Measurements from ENCODE around the gene DSCAML1.

Gene DSCAML1

GRCh38 chr11:117720061-117720511, 76.9 kb downstream of the DSCAML1 start:
- no peak for DNase-seq

- DNase-seq: no peak
Observed at GRCh38 chr11:117719480-117719879, 77.5 kb downstream of the DSCAML1 start.

GRCh38 chr11:117717485-117718314, 79.3 kb downstream of the DSCAML1 start:
- peak; percentile 82 for DNase-seq

DNA sequence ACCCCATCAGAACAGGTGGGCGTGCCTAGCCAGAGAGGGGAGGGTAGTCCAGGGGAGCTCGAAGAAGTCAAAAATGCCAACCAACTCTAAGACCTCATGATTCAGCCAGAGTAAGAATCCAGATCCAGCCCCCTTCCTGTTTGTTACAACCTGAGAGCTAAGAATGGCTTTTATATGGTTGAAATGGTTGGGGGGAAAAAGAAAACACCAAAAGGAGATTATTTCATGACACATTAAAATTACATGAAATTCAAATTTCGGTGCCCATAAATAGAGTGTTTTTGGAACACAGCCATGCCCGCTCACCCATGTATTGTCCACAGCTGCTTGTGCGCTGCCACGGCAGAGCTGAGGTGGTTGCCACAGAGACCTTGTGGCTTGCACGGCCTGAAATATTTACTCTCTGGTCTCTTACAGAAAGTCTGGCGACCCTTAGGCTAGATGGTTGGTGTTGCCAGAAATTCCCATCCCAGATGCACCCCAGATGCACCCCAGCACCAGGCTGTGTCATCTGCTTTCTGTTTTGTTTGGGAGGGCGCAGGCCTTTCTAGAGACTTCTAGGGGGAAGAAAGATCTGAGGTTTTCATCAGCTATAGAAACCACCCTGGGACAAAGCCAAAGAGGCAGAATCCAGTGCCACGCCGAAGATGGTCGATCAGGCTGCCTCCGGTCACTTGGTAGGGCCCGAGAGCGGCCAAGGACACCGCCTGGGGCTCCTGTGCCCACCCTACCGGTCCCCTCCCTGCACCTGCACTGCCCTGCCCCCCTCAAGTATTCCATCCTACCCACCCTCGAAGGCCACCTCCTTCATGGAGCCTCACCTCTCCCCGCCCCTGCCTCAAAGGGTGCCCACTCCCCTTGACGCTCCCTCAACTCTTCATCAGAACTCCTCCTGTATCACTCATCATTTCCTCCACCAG, 80.2 kb downstream of the DSCAML1 start:
- DNase-seq: peak; percentile 62

- no peak for DNase-seq
Observed at GRCh38 chr11:117715801-117716200, 81.2 kb downstream of the DSCAML1 start.

GRCh38 chr11:117713538-117713991, 83.5 kb downstream of the DSCAML1 start:
- DNase-seq: peak; percentile 22

DNA sequence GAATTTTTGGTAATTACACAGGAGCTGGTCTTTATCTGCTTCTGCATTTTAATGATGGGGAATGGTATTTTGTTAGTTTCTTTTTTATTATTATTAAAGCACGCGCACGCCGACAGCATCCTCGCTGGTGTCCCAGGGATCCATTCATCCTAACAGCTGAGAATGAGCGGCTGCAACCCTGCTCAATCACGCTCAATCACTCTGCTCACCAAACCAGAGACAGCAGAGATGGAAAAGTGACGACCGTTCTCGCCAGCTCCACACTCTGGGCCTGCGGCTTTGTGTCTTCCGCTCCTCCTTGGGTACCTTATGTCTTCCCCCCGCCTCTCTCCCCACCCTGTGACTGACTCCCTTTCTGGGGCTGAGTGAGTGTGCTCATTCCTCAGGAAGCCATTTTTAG, 84.5 kb downstream of the DSCAML1 start:
- DNase-seq: no peak

- no peak for DNase-seq
Observed at GRCh38 chr11:117711331-117711730, 85.7 kb downstream of the DSCAML1 start.

DNA sequence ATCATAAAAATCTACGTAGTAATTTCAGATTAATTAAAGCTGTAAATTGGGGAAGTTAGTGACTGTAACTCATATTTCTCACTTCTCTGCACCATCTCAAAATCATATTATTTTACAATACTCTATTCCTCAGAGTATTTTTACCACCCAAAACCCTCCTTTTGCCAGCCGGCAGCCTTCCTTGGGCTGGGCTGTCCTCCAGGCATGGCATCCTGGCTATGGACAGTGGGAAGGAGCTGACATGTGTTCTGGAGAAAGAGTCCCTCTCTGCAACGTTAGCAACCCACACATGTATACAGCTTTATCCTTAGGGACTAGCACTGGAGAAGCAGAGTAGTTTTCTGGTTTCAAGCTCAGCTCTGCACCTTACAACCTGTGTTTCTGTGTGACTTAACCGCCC, 86.8 kb downstream of the DSCAML1 start:
- DNase-seq: no peak

DNA sequence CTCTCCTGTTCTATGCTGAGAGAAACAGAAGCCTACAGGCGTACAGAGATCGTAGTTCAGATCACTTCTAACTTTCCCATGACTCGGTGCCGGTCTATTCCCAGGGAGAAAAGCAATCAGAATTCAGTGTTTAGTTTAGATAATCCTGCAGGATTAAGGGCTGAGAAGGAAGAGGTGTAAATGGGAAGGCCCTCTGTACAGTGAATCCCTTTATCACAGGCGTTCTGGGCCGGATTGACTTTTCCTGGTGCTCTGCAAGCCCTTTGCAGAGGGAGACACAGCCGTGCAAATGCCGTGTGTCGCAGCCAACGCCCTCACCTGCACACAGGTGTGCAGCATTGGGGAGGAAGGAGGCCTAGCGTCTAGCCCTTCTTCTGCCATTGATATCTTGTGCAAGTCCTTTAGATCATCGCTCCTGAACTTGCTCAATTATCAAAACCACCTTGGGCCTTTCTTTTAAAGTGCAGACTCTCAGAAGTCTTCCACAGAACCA, 90.6 kb downstream of the DSCAML1 start:
- no peak for DNase-seq

DNA sequence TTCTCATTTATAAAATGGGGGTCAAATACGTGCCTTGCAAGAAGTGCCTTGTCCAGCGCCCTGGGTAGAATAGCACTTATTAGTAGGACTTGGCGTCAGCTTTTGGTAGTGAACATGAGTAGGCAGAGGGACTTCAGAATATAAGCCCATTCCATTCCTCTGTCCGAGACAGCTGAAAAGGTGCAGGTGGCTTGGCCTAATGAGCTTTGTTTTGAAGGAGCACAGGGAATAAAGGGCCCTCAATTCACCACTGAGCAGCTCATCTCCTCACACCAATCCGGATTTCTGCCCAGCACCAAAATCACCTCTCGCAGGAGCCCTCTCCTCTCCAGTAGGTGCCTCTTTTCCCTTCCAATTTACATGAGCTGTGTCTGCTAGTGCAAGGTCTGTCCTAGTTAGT, 91.2 kb downstream of the DSCAML1 start:
- DNase-seq: no peak

DNA sequence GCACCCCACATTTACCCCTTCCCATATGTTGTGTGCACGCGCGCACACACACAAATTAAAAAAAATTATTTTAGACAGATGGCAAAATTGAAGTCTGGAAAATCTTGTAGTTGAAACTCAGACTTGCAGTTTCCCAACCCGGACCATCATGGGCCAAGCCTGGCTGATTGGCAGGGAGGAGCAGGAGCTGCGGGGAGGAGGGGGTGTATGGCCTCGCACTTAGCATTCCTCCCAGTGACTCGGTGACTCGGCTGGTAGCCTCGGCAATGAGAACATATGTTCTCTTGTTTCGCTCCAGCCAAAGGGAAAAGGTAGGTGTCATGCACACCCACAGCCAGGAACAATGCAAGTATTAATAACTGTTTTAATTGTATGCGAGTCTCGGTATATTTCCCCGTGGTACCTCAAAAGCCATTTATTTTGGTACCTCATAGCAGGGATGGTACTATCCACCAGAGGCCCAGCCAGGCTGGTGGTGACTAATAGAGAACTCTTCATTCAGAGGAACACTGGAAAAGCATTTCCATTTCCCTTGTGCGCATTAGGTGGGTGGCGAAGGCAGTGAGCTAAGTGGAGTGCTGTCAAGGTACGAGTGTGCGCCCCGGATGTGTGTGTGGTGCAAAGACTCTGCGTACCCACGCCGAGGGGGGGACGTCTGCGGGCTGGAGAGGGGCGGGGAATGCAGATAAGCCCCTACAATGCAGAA, 92.5 kb downstream of the DSCAML1 start:
- no peak for DNase-seq

GRCh38 chr11:117702946-117703598, 93.9 kb downstream of the DSCAML1 start:
- DNase-seq: peak; percentile 81

GRCh38 chr11:117701781-117702180, 95.2 kb downstream of the DSCAML1 start:
- no peak for DNase-seq

DNA sequence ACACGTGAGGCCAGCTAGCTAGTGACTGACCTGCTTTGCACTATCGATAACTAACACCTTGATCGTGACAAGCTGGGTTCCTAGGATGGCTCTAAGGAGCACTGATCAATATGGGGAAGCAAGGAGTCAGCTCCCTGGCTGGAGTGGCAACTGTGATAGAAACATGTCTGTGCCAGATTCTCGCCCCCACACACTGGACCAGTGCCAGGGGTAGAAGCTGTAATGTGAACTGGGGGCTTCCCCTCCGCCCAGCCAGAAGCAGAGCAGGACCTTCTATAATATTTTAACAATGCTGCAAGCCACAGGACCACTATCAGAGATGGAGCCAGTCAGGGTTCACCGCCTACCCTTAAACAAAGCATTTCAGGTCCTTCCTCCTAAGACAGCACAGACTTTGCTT, 96.5 kb downstream of the DSCAML1 start:
- no peak for DNase-seq

- DNase-seq: no peak
Observed at GRCh38 chr11:117697319-117697718, 99.7 kb downstream of the DSCAML1 start.

DNA sequence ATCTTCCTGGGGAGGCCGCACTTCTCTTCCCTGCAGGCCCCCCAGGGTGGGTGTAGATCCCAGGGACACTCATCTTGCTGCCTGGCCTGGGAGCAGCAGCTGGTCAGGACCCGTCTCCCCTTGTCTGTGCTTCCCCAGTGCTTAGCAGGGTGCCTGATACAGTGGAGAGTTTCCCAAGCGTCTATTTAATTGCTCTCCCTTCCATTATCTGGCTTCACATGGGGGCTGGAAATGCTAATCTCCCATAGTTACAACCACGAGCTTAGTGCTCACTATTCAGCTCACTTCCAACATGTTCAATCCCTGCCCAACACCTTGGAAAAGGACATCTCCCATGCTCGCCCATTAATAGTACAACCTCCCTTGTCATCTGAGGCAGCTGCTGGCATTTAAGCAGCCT, 100.5 kb downstream of the DSCAML1 start:
- DNase-seq: no peak

DNA sequence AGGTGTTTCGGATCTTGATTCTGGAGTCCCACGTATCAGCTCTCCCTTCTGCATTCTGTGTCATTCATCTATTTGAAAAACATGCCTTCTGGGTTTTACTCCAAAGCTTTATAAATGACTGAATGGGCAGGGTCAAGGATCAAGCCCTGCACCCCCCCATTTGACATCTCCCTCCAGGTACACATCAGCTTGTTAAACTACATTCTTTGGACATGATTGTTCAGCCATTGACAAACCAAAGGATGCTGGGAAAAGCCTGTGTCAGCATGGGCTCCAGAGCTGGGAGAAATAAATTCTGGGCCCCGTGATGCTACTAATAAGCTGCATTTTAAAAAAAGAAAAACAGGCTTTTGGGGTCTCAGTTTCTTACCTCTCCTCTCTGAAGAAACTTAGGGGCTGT, 103.7 kb downstream of the DSCAML1 start:
- no peak for DNase-seq

DNA sequence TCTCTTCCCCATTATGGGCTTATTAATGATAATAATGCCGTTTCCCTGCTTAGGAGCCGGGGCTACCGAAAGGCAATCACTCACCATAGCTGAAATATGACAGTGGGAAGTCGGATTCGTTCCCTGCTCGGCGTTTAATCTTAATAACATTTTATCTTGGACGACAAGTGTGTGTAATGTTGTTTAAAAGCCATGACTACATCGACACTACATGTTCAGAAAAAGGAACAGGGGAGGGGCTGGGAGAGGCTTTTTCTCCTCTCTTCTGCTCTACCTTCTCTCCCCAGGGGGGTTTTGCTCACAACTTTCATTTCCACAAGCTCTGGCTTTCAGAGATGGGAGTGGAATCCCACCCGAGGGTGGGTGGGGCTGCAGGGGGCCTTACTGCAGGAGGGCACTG, 105.5 kb downstream of the DSCAML1 start:
- DNase-seq: no peak

DNA sequence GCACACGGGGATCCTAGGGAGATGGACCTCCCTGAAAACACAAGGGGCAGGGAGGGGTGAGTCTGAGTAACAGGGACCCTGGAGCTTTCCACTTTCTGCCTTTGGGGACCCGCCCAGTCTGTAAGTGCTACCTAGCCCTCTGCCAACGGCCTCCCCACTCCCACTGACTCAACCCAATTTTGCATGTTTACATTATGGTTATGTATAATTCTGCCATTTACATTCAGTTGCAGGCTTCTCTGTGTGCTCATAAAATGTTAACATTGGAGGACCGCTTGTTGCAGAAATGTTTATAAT, 105.8 kb downstream of the DSCAML1 start:
- DNase-seq: no peak

DNA sequence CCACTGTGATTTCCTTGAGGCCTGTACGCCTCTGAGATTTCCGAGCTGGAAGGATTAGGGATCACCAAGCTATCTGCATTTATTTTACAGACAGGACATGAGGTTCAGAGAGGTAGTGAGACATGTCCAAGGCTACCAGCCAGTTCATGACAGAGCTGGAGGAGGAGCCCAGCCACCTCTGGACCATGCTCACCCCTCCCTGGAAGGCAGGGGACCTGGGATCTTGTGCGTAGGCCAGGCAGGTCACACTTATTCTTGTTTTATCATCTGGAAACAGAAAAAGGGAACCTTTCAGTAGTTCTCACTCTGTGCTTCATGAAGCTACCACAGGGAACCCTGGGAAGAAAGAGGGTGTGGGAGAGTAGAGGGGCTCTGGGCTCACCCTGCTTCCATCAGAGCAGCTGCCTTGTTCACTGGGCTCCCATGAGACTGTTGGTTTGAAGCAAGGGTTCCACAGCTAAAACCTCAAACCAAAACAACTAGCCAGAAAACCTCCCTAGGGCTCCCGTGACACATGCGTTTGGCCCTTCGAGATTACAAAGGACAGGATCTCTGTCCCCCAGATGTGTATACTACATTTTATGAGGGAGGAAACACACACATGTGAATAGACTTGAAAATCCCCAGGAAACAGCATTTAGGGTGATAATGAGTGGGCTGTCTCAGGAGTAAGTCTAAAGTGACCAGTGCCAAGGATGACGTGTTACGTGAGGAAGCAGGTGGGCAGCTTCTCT, 106.4 kb downstream of the DSCAML1 start:
- DNase-seq: no peak

- DNase-seq: peak; percentile 15
Observed at GRCh38 chr11:117688255-117688797, 108.7 kb downstream of the DSCAML1 start.

Data from NCI-H2029 (cell line).